Astrocyte of the cerebellum (primary cell): ENCODE data around the gene ATP9A.
"Not testable (repeated sequence)": the region's sequence is repeated elsewhere in the genome, so short reads cannot be mapped to it uniquely, and the experiment has no call there.

Experiments
- DNase-seq: peaks from one replicate; pipeline ENCODE4 v3.0.0-alpha.2; 2011; ENCODE audit warnings: low read depth
- H3K4me3 ChIP-seq: 2 replicates; pipeline ENCODE4 v1.5.1; 2011; ENCODE audit warnings: mild to moderate bottlenecking, low read depth, low read length, moderate library complexity
- CTCF ChIP-seq: IDR thresholded peaks from 2 replicates; pipeline ENCODE4 v1.5.1; 2012; ENCODE audit warnings: low read length, low read depth, moderate library complexity, mild to moderate bottlenecking; ENCODE audit errors: missing control alignments
- in situ Hi-C: cut with HindIII; loops from 2 replicates; pipeline ENCODE4 v1.10.0; 2017; ENCODE audit warnings: low sequenced_read_pairs

The ATP9A gene

DNA sequence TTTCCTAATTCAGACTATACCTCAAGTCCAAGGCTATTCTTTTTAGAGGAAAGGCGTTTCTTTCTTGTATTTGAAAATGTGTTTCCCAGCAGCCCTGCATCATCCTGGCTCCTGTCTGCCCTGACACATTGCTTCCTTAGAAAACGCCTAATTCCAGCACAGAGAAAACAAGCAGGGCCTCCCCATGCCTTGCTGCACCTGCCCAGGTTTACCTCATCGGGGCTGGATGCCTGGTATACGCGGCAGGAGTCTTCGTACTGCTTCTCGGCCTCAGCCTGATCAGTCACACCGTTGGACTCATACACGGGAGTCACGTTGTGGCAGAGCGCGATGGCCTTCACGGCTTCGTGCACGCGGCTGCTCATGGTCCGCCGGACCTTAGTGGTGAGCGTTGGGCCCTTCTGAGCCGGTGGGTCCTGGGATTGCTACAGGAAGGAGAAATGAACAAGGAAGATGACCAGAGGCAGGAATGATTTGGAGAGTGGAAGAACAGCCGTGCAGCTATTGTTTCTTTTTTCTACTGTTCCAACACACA is 111.4 kb downstream of the ATP9A start:
- in situ Hi-C loops: no loop called here

DNA sequence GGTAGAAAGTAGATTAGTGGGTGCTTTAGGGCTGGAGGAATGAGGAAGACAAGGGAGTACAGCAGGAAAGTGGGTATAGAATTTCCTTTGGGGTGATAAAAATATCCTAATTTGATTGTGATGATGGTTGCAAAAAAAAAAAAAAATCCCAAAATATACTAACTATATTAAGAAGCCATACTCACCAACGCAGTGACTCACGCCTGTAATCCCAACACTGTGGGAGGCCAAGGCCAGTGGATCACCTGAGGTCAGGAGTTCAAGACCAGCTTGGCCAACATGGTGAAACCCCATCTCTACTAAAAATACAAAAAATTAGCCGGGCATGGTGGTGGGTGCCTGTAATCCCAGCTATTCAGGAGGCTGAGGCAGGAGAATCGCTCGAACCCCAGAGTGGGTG is 112.1 kb downstream of the ATP9A start:
- DNase-seq, in situ Hi-C loops, H3K4me3 ChIP-seq: not testable (repeated sequence)

More for the DNA sequence above, 111.4 kb downstream of the ATP9A start:
- TF ChIP-seq CTCF: no peak
- no peak overlapping the region for H3K4me3 ChIP-seq
- no peak for DNase-seq

GRCh38 chr20:51654495-51654894 is 113.7 kb downstream of the ATP9A start:
- no peak for TF ChIP-seq CTCF
- no peak for DNase-seq
- in situ Hi-C loops: no loop called here
- H3K4me3 ChIP-seq: no peak overlapping the region

GRCh38 chr20:51654060-51654459 is 114.1 kb downstream of the ATP9A start:
- TF ChIP-seq CTCF: no peak
- DNase-seq: no peak
- in situ Hi-C loops: no loop called here
- no peak overlapping the region for H3K4me3 ChIP-seq

- no peak for TF ChIP-seq CTCF
- no peak overlapping the region for H3K4me3 ChIP-seq
- DNase-seq: no peak
- in situ Hi-C loops: no loop called here
Measured at GRCh38 chr20:51653226-51653625, 115.0 kb downstream of the ATP9A start.

DNA sequence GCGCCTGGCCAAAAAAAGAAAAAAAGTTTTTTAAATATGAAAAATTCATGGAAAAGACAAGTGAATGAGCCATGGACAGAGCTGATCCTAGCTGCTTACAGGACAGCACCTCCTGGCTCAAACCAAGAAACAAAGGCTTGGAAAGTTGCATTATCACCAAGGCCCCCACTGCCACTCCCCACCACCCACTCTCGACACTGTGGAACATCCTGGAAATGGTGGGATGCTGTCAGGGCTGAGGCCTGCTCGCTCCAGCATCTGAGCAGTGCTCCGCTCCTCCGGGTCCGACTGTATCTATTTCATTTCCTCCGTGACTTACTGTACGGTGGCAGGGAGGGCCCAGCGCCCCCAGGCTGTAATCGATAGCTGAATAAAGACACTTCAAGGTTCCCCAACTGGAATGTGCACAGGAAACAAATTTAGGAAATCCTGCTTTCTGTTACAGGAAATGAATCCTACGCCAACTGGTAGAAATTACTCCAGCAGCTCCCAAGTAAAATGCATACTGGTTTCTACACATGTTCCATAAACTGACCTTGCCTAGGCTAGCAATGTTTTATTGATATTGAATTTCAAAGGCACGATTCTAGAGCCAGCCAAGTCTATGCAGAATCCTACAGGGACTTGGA is 116.2 kb downstream of the ATP9A start:
- in situ Hi-C loops: no loop called here
- TF ChIP-seq CTCF: no peak
- H3K4me3 ChIP-seq: no peak overlapping the region
- no peak for DNase-seq

DNA sequence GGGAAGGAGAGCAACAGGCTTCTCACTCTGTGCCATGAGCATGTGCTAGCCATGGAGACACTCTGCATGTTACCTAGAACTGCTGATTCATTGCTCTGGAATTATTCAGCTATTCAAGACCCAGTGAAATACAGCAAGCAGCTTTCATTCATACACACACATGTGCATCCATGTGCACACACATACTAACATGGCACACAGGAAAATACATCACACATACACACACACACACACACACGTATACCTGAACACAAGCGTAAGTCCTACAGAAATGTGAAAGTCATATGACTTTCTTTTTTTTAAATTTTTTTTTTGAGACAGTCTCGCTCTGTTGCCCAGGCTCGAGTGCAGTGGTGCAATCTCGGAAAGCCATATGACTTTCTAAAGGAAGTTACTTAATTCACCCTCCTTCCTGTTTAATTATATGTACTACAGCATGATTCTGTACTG is 117.5 kb downstream of the ATP9A start:
- no peak for TF ChIP-seq CTCF

More for the DNA sequence above, 117.5 kb downstream of the ATP9A start:
- no peak overlapping the region for H3K4me3 ChIP-seq
- in situ Hi-C loops: no loop called here
- DNase-seq: peak; percentile 20
